OCI-LY1 (cell line): ENCODE data around the gene ALDH5A1.

ENCODE experiments used
- EZH2 ChIP-seq: fragments of 200-600 bp; sonication (generic), shearing (Covaris generic); IDR thresholded peaks from 2 replicates; pipeline ENCODE4 v1.8.0; 2017; ENCODE audit warnings: borderline replicate concordance, mixed run types, mild to moderate bottlenecking, antibody characterized with exemption, low read length, moderate library complexity, mixed read lengths
- TF ChIP-seq, protein P1 (sequence below): fragments of 200-600 bp; sonication (generic), shearing (Covaris generic); IDR thresholded peaks from 2 replicates; pipeline ENCODE4 v1.5.1; 2017; ENCODE audit warnings: mild to moderate bottlenecking, antibody characterized with exemption, low read length, moderate library complexity, mixed read lengths

DNA sequence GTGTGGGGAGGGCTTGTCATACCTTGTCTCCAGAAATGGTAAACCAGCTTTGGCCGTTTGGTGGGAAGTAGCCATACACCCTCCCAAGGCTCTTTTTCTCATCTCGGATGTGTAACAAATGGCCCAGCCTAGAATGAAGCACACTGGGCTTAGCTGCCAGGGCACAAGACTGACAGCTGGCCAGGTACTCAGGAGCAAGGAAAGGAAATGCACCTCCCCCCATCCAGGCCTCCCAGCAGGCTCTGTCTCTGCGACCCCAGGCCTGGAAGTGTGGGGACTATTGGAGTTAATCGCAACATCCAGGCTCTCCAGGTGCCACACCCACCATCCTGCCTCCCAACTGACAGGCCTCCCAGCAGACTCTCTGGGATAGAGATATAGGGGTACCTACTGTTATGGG, 49.1 kb upstream of the ALDH5A1 start:
- TF ChIP-seq, protein P1, sequence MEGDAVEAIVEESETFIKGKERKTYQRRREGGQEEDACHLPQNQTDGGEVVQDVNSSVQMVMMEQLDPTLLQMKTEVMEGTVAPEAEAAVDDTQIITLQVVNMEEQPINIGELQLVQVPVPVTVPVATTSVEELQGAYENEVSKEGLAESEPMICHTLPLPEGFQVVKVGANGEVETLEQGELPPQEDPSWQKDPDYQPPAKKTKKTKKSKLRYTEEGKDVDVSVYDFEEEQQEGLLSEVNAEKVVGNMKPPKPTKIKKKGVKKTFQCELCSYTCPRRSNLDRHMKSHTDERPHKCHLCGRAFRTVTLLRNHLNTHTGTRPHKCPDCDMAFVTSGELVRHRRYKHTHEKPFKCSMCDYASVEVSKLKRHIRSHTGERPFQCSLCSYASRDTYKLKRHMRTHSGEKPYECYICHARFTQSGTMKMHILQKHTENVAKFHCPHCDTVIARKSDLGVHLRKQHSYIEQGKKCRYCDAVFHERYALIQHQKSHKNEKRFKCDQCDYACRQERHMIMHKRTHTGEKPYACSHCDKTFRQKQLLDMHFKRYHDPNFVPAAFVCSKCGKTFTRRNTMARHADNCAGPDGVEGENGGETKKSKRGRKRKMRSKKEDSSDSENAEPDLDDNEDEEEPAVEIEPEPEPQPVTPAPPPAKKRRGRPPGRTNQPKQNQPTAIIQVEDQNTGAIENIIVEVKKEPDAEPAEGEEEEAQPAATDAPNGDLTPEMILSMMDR, result no peak
- no peak for TF ChIP-seq EZH2
